NK-92 (cell line): ENCODE data around the gene MEP1A.
"Not testable (repeated sequence)": the region's sequence is repeated elsewhere in the genome, so short reads cannot be mapped to it uniquely, and the experiment has no call there.

Experiments
- DNase-seq: peaks from one replicate; lab custom pipeline; 2025; ENCODE audit not compliant: unreplicated experiment; lab: John Stamatoyannopoulos, UW

The MEP1A gene

GRCh38 chr6:46793138-46793537 lies at the start of gene MEP1A:
Gene MEP1A (plus strand): TSS chr6:46793389. CDS start chr6:46793399, 10 bp downstream.
- DNase-seq: no peak

GRCh38 chr6:46743425-46744158 lies 49.6 kb upstream of the MEP1A start:
- no peak for DNase-seq

- DNase-seq: not testable (repeated sequence)
Observed at GRCh38 chr6:46744159-46744725, 48.9 kb upstream of the MEP1A start.

- no peak for DNase-seq
Observed at GRCh38 chr6:46745973-46746372, 47.2 kb upstream of the MEP1A start.

GRCh38 chr6:46746696-46747095 lies 46.5 kb upstream of the MEP1A start, which contains the start of gene ANKRD66:
Gene ANKRD66 (plus strand): TSS chr6:46746933. CDS start chr6:46751949, 5,016 bp downstream.
- DNase-seq: no peak

- DNase-seq: no peak
Observed at GRCh38 chr6:46748940-46749503, 44.2 kb upstream of the MEP1A start.

- DNase-seq: no peak
Observed at GRCh38 chr6:46749731-46750130, 43.5 kb upstream of the MEP1A start.

- no peak for DNase-seq
Observed at GRCh38 chr6:46751658-46752057, 41.5 kb upstream of the MEP1A start.

GRCh38 chr6:46755865-46756264 lies 37.3 kb upstream of the MEP1A start:
- no peak for DNase-seq

GRCh38 chr6:46756469-46757213 lies 36.5 kb upstream of the MEP1A start:
- no peak for DNase-seq

- no peak for DNase-seq
Observed at GRCh38 chr6:46757214-46757596, 36.0 kb upstream of the MEP1A start.

- no peak for DNase-seq
Observed at GRCh38 chr6:46758960-46759753, 34.0 kb upstream of the MEP1A start.

GRCh38 chr6:46760925-46761324 lies 32.3 kb upstream of the MEP1A start:
- no peak for DNase-seq

- DNase-seq: no peak
Observed at GRCh38 chr6:46763466-46763865, 29.7 kb upstream of the MEP1A start.

- not testable (repeated sequence) for DNase-seq
Observed at GRCh38 chr6:46764280-46764679, 28.9 kb upstream of the MEP1A start.

- no peak for DNase-seq
Observed at GRCh38 chr6:46764961-46765360, 28.2 kb upstream of the MEP1A start.

GRCh38 chr6:46772016-46772415 lies 21.2 kb upstream of the MEP1A start:
- no peak for DNase-seq

- no peak for DNase-seq
Observed at GRCh38 chr6:46772762-46773161, 20.4 kb upstream of the MEP1A start.

- DNase-seq: no peak
Observed at GRCh38 chr6:46773201-46773855, 19.9 kb upstream of the MEP1A start.

GRCh38 chr6:46774736-46775135 lies 18.5 kb upstream of the MEP1A start:
- not testable (repeated sequence) for DNase-seq
